Kasumi-1 (cell line): Measurements from ENCODE around the gene BRDT.
"Not testable (repeated sequence)": the region's sequence is repeated elsewhere in the genome, so short reads cannot be mapped to it uniquely, and the experiment has no call there.

Source experiments
- DNase-seq, 2 experiments: peaks; one replicate each; lab custom pipeline; 2025; lab: John Stamatoyannopoulos, UW

Gene BRDT

GRCh38 chr1:91981996-91982609 is 32.9 kb downstream of the BRDT start:
- DNase-seq = no peak

DNA sequence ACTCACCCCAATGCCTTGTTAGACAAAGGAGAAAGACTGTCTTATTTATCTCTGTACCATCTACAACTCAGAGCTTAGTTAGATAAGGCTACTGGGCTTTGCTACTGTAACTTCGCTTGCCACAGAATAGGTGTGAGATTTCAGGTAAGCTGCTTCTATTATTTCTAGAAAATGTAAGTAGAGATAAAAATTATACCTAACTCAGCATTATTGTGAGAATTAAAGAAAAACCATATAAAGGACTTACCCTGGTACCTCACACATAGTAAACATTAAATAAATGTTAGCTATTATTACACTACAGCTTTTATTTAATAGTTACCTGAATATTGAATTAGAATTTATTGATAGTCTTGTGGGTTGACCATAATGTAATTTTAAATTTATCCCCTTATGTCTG is 44.1 kb downstream of the BRDT start:
- DNase-seq = no peak

DNA sequence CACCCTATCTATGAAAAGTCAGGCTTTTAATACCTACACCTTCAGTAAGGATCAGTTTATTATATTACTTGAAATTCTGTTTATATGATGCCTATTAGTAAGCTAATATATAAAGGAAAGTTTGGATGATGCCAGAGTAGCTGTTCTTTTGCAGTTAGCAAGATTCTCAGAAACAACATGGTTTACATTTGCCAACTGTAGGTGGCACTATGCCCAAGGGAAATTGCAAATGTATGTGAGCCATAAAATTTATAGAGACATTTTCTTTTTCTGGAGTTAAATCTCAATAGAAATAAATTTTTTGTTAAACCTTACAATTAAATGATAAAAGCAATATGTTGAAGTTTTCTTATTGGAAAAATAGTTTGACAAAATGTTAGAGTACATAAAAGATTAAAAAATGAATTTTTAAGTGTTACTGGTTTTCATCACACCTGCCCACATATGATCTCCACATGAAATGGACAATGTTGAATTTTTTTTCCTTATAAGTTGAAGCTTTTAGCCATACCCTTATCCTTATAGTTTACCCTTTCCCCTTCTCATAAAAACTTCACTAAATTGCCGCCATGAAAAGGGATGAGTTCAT is 48.5 kb downstream of the BRDT start:
- peak; percentile 56 to 78 for DNase-seq

GRCh38 chr1:92004129-92004528 is 54.9 kb downstream of the BRDT start:
- no peak for DNase-seq

DNA sequence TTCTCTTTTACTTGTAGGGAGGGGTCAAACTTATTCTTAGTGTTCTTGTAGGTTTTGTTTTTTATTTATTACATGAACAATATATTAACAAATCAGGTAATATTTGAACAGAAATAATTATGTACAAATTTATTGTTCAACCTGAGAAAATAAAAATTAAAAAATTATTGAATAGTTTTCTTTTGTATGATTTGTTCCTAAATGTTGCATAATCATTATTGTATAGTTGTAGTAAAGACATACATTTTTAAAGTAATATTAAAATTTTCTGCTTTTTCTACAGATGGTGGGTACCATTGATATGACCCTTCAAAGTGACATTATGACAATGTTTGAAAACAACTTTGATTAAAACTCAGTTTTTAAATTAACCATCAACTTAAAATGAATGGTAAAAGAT is 64.7 kb downstream of the BRDT start:
- DNase-seq = no peak

- DNase-seq = no peak
Measured at GRCh38 chr1:92016720-92017316, 67.6 kb downstream of the BRDT start.

DNA sequence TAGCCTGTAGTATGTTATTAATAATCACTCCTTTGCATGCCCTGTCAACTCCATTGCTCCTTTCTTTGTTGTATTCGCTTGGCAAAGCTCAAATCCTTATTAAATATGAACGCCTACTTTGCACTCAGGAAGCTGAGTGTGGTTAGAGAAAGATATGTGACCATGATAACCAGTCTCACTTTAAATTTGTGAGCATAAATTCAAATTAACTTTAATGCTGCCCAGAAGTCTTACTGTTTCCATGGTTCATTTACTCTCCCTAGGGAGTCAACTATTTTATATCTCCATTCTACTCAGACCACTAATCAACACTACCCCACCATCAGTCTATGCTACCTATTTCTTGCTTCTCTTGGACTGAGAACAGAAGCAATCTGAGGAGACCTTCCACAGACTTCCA is 68.5 kb downstream of the BRDT start:
- DNase-seq = no peak

DNA sequence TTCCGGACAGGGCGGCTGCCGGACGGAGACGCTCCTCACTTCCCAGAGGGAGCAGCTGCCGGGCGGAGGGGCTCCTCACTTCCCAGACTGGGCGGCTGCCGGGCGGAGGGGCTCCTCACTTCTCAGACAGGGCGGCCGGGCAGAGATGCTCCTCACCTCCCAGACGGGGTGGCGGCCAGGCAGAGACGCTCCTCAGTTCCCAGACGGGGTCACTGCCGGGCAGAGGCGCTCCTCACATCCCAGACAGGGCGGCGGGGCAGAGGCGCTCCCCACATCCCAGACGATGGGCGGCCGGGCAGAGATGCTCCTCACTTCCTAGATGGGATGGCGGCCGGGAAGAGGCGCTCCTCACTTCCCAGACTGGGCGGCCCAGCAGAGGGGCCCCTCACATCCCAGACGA is 76.8 kb downstream of the BRDT start:
- DNase-seq = not testable (repeated sequence)

DNA sequence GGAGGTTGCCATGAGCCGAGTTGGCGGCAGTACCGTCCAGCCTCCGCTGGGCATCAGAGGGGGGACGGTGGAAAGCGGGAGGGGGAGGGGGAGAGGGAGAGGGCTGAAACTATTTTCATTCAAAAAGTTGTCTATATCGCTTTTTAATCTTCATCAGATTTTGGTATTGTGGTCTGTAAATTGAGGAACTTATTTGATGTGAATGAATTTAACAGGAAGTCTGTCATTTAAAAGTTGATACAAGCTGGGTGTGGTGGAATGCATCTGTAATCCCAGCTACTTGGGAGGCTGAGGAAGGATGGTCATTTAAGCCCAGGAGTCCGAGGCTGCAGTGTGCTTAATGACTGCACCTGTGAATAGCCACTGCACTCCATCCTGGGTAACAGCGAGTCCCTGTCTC is 77.6 kb downstream of the BRDT start:
- DNase-seq = peak; percentile 59 to 64

DNA sequence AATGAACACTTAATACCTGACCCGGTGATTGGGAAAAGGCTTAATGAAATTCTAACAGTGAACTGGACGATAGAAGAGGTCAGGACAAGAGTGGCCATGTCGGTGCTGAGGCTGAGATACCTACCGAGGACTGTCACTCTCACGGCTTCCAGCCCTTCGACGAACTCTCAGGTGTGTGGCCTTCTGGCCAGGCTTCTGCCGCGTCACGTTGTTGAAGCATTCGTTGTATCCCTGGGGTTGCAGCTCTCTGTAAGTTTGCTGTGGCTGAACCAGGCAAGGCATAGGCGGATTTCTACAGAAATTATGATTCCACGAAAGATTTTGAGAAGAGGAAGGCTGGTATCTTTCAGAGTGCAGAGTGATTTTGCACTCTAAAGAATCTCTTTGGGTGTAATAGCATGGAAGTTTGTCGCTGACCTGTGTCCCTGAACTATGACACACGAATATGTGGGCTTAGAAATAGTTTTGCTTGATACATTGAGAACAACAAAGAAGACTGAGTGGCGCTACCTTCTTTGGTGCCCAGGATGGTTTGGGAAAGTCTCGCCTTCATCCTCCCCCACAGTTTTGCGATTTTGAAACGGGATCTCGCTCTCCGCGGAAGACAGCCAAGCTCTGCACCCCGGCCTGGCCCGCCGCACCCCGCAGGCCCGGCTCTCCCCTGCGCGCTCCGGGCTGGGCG is 80.2 kb downstream of the BRDT start:
- DNase-seq = peak in 1 of 2 experiments; percentile 26

DNA sequence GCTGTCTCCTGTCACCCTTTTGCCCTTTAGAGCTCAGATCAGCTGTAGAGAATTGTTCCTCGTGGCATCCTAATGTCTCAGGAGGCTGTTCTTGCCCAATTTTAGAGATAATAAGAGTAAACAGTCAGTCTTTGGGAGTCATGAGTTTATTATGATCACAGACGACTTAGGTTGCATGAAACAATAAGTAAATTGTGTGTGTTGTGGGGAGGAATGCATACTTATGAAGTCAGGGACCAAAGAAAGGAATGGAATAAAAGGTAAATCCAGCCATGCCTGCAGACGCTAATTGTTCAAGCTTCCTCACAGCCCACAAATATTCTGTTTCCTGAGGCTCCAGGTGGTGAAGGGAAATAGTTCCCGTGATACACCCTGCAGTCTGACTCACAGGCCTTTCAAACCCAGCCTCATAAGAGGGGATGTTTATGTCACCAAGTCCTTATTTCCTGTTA is 81.5 kb downstream of the BRDT start:
- DNase-seq = peak in 1 of 2 experiments; percentile 10

DNA sequence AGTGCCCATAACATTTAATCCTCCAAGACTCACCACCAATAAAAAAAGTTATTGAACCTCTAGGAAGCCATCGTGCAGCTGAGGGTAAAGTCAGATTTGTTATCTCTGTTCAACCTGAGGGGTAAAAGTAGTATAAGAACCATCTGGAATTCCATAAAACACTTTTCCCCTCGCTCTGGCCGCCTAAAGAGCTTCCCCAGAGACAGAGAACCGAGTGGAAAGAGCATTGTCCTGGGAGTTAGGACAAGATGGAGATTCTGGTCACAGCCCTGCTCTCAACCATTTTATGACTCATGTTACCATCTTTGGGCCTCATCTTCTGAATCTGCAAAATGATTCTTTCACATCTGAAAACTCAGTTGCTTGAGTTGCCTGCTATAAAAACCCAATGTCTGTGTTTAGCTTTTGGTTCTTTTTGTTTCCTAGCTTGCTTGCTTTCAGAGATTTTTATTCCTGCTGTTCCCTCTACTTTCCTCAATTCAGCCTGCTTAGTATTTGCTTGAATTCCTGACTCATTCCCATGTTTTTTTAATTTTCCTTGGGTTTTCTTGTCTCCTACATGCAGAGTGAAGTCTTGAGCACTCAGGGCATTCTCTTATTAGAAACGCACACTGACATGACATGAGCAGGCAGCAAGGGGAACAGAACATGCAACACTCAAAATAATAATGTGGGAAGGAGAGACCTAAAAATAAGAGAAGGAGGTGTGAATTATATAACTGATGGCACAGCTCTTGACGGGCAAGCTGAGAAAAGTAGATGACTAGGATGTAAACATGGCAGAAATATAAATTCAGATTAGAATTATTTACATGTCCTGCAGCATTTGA is 82.3 kb downstream of the BRDT start:
- no peak for DNase-seq

GRCh38 chr1:92037400-92037799 is 88.2 kb downstream of the BRDT start:
- no peak for DNase-seq

GRCh38 chr1:92038695-92039346 is 89.6 kb downstream of the BRDT start:
- DNase-seq = no peak

GRCh38 chr1:92040971-92041370 is 91.8 kb downstream of the BRDT start:
- DNase-seq = no peak

DNA sequence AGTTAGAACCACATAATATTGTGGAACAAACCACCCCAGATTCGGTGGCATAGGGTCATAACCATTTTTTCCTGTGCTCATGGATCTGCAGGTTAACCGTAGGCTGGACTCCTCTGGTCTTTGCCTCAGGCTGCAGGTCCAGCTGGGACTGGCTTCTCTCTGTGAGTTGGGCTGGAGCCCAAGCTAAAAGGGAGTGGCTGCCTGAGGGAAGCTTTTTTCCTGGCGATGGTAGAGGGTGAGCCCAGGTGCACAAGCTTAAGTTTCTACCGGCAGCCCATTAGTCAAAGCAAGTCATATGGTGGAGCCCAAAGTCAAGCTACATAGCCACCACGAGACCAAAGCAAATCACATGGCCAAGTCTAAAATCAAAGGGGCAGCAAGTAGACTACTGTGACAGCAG is 94.4 kb downstream of the BRDT start:
- no peak for DNase-seq

DNA sequence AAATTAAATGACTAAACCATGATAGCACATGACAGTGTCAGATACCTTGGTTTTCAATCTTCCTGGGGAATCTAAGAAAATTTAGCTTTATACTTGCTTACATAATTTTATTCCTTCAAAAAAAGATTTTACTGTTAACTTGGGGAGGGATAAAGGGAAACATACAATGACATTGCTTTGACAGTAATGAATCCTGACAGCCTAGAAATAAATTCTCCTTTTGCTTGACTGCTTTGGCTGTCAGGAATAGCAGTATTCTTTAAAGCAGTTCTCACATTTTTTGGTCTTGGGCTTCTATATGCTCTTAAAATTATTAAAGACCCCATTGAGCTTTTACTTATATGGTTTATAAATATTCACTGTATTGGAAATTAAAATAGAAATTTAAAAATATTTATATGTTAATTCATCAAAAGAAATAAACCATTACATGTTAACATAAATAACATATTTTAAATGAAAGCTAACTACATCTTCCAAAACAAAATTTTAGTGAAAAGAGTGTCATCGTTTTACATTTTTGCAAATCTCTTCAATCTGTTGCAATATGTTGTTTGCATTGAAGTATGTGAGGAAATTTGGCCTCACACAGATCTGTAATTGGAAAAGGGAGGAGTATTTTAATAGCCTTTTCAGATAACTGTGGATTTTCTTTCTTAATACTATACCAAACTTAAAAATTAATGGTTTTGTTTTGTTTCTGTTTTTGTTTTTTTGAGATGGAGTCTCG is 96.7 kb downstream of the BRDT start:
- DNase-seq = no peak

DNA sequence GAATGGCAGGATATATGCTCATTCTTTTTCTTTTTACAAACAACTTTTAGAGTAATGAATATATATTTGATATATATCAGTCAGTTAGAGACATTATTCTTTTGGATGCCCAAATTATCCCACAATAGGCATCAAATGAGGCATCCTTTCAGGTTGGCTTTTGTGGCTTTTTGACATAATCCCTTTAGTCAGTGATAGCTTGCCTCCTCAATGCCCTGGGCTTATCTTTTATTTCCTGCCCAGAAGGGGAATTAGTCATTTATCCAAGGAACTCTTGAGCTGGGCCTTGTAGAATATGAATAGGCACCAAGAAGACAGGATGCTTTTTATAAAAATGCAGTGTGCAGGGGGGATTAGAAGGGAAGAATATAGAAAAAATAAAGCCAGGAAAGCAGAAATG is 102.7 kb downstream of the BRDT start:
- DNase-seq = no peak
